HG03342 (cell line): ENCODE results near the gene LYRM9.
"Not testable (repeated sequence)": the region's sequence is repeated elsewhere in the genome, so short reads cannot be mapped to it uniquely, and the experiment has no call there.

Experiments used
- ATAC-seq: cut with Tn5 transposase; IDR thresholded peaks from one replicate; pipeline ENCODE4 v1.9.1; 2021; ENCODE audit warnings: mild to moderate bottlenecking, moderate library complexity; ENCODE audit not compliant: unreplicated experiment

LYRM9 gene

GRCh38 chr17:27878776-27879562 lies 14.2 kb downstream of the LYRM9 start:
- no peak for ATAC-seq

- no peak for ATAC-seq
Measured at GRCh38 chr17:27873746-27874145, 19.4 kb downstream of the LYRM9 start.

- ATAC-seq: no peak
Measured at GRCh38 chr17:27873211-27873610, 20.0 kb downstream of the LYRM9 start.

- no peak for ATAC-seq
Measured at GRCh38 chr17:27872776-27873175, 20.4 kb downstream of the LYRM9 start.

GRCh38 chr17:27871407-27871806 lies 21.8 kb downstream of the LYRM9 start:
- ATAC-seq: no peak

GRCh38 chr17:27870345-27870744 lies 22.8 kb downstream of the LYRM9 start:
- ATAC-seq: no peak

- ATAC-seq: no peak
Measured at GRCh38 chr17:27868565-27868964, 24.6 kb downstream of the LYRM9 start.

- no peak for ATAC-seq
Measured at GRCh38 chr17:27862840-27863239, 30.3 kb downstream of the LYRM9 start.

- no peak for ATAC-seq
Measured at GRCh38 chr17:27862004-27862403, 31.2 kb downstream of the LYRM9 start.

GRCh38 chr17:27860971-27861664 lies 32.0 kb downstream of the LYRM9 start:
- ATAC-seq: no peak

- no peak for ATAC-seq
Measured at GRCh38 chr17:27858621-27859305, 34.4 kb downstream of the LYRM9 start.

GRCh38 chr17:27856676-27857432 lies 36.3 kb downstream of the LYRM9 start:
- ATAC-seq: no peak

GRCh38 chr17:27855454-27855853 lies 37.7 kb downstream of the LYRM9 start:
- ATAC-seq: no peak

- ATAC-seq: no peak
Measured at GRCh38 chr17:27854163-27854562, 39.0 kb downstream of the LYRM9 start.

- no peak for ATAC-seq
Measured at GRCh38 chr17:27853091-27853490, 40.1 kb downstream of the LYRM9 start.

- ATAC-seq: no peak
Measured at GRCh38 chr17:27849474-27850185, 43.5 kb downstream of the LYRM9 start.

- no peak for ATAC-seq
Measured at GRCh38 chr17:27848931-27849330, 44.2 kb downstream of the LYRM9 start.

- ATAC-seq: not testable (repeated sequence)
Measured at GRCh38 chr17:27846808-27847307, 46.3 kb downstream of the LYRM9 start.

GRCh38 chr17:27846042-27846655 lies 47.0 kb downstream of the LYRM9 start:
- ATAC-seq: no peak
